ENCODE results near the gene LRRC4B. TPM values are rescaled to one million over a fixed set of nuclear protein-coding genes. Genes with fewer than 3 reads are reported as not detected.

LRRC4B gene
- total RNA-seq, 4 donors from 2014 or later, result 0.23 to 1.8 (median 0.35) TPM

- no peak overlapping the region for H3K4me3 ChIP-seq (ENCODE audit: low read depth, poor library complexity, severe bottlenecking)
- TF ChIP-seq, protein P1, sequence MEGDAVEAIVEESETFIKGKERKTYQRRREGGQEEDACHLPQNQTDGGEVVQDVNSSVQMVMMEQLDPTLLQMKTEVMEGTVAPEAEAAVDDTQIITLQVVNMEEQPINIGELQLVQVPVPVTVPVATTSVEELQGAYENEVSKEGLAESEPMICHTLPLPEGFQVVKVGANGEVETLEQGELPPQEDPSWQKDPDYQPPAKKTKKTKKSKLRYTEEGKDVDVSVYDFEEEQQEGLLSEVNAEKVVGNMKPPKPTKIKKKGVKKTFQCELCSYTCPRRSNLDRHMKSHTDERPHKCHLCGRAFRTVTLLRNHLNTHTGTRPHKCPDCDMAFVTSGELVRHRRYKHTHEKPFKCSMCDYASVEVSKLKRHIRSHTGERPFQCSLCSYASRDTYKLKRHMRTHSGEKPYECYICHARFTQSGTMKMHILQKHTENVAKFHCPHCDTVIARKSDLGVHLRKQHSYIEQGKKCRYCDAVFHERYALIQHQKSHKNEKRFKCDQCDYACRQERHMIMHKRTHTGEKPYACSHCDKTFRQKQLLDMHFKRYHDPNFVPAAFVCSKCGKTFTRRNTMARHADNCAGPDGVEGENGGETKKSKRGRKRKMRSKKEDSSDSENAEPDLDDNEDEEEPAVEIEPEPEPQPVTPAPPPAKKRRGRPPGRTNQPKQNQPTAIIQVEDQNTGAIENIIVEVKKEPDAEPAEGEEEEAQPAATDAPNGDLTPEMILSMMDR (IDR thresholded peaks at IDR 0.05), result no peak
- no peak for TF ChIP-seq POLR2A (IDR thresholded peaks at IDR 0.05)
- 10 to 14% methylated on average over 30 to 32 of the region's 32 CpGs for WGBS, 2 donors
- DNase-seq (ENCODE audit: low spot score in 2 of 2), result no peak
- intact Hi-C loops (cut with DNase I; ENCODE audit: low total_unique reads), result no loop called here
Measured at GRCh38 chr19:50551034-50551714, 17.1 kb downstream of the LRRC4B start.

DNA sequence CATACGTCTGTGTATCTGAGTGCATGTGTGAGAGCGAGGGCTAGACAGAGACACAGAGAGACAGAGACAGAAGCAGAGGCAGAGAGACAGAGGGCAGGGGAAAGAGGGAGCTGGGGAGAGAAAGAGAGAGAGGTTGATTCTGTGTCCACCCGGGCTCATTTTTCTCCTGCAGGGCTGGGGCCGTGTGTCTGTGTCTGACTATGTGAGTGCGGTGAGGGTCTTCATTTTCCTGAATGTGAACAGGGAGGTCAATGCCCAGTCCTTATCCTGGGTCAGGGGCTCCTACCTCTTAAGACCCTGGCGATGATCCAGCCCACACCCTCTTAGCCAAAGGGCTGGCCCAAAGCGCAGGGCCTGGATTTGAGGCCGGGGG lies 17.7 kb downstream of the LRRC4B start:
- no peak overlapping the region for H3K4me3 ChIP-seq (ENCODE audit: low read depth, poor library complexity, severe bottlenecking)

DNA sequence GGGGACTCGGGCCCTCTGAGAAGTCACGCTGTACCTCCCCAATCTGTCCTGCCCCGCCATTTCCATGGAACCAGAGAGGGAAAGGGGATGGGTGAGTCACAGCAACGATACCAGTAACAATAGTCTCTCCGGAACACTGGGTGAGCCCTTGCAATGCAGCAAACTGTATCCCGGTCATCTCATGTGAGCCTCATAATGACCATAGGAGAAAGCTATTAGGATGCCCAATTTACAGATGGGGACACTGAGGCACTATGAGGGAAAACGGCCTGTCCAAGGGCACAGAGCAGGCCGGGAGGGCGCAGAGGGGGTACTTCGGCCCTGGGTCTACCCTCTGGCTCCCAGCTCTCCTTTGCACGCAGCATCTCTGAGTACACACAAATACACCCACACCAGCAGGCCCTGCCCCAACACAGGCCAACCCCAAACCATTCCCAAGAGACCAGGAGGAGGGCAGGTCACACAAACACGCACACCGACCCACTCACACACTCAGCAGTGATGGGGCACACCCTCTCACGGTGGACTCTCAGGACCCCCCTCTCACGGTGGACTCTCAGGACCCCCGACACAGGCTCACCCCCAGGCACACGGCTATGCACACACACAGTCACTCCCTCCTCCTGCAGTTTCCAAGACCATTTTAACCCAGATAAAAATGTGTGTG lies 18.2 kb downstream of the LRRC4B start:
- DNase-seq (ENCODE audit: low spot score in 2 of 2), result no peak
- 69 to 73% methylated on average over 17 of the region's 17 CpGs for WGBS, 2 donors
- H3K4me3 ChIP-seq (ENCODE audit: low read depth, poor library complexity, severe bottlenecking), result no peak overlapping the region
- intact Hi-C loops (cut with DNase I; ENCODE audit: low total_unique reads), result no loop called here
- TF ChIP-seq, protein P1 (IDR thresholded peaks at IDR 0.05), result no peak
- no peak for TF ChIP-seq POLR2A (IDR thresholded peaks at IDR 0.05)

More for the DNA sequence above, 17.7 kb downstream of the LRRC4B start:
- WGBS, 2 donors, result 42 to 44% methylated on average over 6 to 8 of the region's 8 CpGs
- no peak for DNase-seq (ENCODE audit: low spot score in 2 of 2)
- no peak for TF ChIP-seq POLR2A (IDR thresholded peaks at IDR 0.05)
- TF ChIP-seq, protein P1 (IDR thresholded peaks at IDR 0.05), result no peak
- intact Hi-C loops (cut with DNase I; ENCODE audit: low total_unique reads), result no loop called here

DNA sequence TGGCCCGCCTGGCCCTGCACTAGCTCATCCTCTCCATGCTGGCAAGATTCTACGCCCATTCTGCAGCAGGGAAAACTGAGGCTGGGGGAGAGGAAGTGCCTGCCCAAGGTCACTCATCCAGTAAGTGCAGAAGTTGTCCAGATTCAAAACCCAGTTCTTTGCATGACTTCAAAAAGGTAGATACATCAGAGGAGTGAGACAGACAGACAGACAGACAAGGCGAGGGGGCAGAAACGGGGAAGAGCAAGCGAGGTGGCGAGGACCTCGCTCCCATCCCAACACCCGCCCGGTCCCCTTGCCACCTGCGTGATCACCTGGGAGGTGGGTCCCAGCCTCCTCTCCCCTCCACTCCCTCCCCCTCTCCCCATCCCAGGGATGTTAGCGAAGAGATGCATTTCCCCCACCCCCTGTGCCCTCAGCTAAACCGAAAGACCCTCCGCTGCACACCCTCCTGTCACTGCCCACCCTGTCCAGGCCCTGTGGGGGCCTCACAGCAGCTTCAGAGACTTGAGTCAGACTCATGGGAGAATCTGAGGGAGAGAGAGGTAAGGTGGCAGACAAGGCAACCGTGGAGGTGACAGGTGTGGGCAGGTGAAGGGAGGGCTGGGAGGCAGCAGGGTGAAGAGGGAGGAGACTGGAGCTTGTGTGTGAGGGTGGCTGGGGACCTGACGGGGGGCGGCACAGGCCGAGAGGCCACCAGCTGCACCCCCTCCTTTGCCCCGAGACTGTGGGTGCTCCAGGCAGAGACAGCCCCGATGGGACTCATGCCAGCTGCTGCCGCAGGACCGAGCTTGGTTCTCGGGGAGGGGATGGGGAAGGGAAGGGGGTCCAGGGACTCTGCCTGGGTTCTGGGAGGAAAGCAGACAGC lies 18.9 kb downstream of the LRRC4B start:
- no peak overlapping the region for H3K4me3 ChIP-seq (ENCODE audit: low read depth, poor library complexity, severe bottlenecking)
- 65 to 66% methylated on average over 20 to 22 of the region's 22 CpGs for WGBS, 2 donors
- TF ChIP-seq POLR2A (IDR thresholded peaks at IDR 0.05), result no peak
- TF ChIP-seq, protein P1 (IDR thresholded peaks at IDR 0.05), result no peak
- DNase-seq (ENCODE audit: low spot score in 2 of 2), result no peak
- intact Hi-C loops (cut with DNase I; ENCODE audit: low total_unique reads), result no loop called here

- WGBS, 2 donors, result 47 to 74% methylated on average over 23 to 44 of the region's 45 CpGs
- DNase-seq (ENCODE audit: low spot score in 2 of 2), result no peak
- TF ChIP-seq, protein P1 (IDR thresholded peaks at IDR 0.05), result no peak
- no peak for TF ChIP-seq POLR2A (IDR thresholded peaks at IDR 0.05)
- H3K4me3 ChIP-seq (ENCODE audit: low read depth, poor library complexity, severe bottlenecking), result no peak overlapping the region
- intact Hi-C loops (cut with DNase I; ENCODE audit: low total_unique reads), result no loop called here
Measured at GRCh38 chr19:50548191-50549058, 19.8 kb downstream of the LRRC4B start.

All from lower leg skin (tissue), 4 donors.